ENCODE results near the gene DENND1A. TPM values are rescaled to one million over a fixed set of nuclear protein-coding genes. Genes with fewer than 3 reads are reported as not detected.

The DENND1A gene
- total and polyA plus RNA-seq, 2 of the 13 experiments (the other 11 are each of a cell fraction or from before 2014, with no cell fraction given), result 14.8 to 30.1 TPM

DNA sequence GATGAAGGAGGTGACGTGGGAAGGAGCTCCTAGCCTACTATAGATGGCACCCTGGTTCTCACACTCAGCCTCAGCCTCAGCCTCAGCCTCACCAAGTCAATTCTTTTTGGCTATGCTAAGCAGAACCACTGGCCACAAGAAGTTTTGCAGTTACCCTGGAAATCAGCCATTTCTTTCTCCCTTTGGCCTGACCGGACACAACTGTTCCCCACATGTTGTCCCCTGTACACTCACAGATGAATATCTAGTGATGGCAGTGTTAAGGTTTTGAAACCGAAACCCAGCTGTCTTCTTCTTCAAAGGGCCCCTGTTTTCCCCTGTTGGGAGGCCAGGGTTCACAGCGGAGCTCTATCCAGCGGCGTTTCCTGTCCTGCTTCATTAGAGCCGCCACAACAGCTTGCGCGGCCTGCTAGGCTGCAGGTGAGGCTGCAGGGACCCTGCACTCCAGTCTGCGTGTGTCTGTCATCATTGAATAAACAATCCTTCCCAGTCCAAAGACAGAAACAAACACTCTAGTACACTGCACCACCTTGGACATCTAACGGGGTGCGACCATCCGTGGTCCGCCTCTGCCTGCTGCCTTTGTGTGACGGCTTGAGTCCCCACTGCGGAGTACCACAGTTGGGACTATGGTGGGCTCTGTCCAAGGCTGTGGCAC, 250.5 kb downstream of the DENND1A start (continued):
- TF ChIP-seq KDM3A (CRISPR knock-in tag; IDR thresholded peaks at IDR 0.05; ENCODE audit: low read depth) (no peak), SETDB1 (CRISPR knock-in tag; IDR thresholded peaks at IDR 0.05; ENCODE audit: borderline replicate concordance) (no peak), SP4 (CRISPR knock-in tag; IDR thresholded peaks at IDR 0.05) (no peak; the same call in 1 of the 2 replicates), NBN (conservative IDR thresholded peaks at IDR 0.05) (no peak), TRIM24 (CRISPR knock-in tag; IDR thresholded peaks at IDR 0.05) (no peak), ZNF12 (CRISPR knock-in tag; IDR thresholded peaks at IDR 0.05) (no peak), GFI1 (CRISPR knock-in tag; IDR thresholded peaks at IDR 0.05; ENCODE audit: borderline replicate concordance) (peak; percentile 53), ZNF260 (CRISPR knock-in tag; IDR thresholded peaks at IDR 0.05; ENCODE audit: borderline replicate concordance, low read depth) (no peak), RFX1 (IDR thresholded peaks at IDR 0.05) (no peak), RNF2 (conservative IDR thresholded peaks at IDR 0.05; ENCODE audit: low read depth) (no peak), FOSL2 (CRISPR knock-in tag; IDR thresholded peaks at IDR 0.05) (peak; percentile 48), BRD4 (CRISPR knock-in tag; IDR thresholded peaks at IDR 0.05) (no peak), ZNF839 (CRISPR knock-in tag; IDR thresholded peaks at IDR 0.05; ENCODE audit: borderline replicate concordance) (no peak), ZFP37 (CRISPR knock-in tag; IDR thresholded peaks at IDR 0.05; ENCODE audit: borderline replicate concordance) (no peak), SNAPC2 (CRISPR knock-in tag; IDR thresholded peaks at IDR 0.05) (no peak), ZNF264 (CRISPR knock-in tag; IDR thresholded peaks at IDR 0.05) (peak; percentile 27; the same call in 1 of the 2 replicates)
- TF ChIP-seq, protein P1, sequence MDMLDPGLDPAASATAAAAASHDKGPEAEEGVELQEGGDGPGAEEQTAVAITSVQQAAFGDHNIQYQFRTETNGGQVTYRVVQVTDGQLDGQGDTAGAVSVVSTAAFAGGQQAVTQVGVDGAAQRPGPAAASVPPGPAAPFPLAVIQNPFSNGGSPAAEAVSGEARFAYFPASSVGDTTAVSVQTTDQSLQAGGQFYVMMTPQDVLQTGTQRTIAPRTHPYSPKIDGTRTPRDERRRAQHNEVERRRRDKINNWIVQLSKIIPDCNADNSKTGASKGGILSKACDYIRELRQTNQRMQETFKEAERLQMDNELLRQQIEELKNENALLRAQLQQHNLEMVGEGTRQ (IDR thresholded peaks at IDR 0.05; ENCODE audit: low read depth, low read length), result no peak
- TF ChIP-seq, protein P1 (CRISPR knock-in tag; IDR thresholded peaks at IDR 0.05; ENCODE audit: borderline replicate concordance), result no peak
- TF ChIP-seq, protein P2, sequence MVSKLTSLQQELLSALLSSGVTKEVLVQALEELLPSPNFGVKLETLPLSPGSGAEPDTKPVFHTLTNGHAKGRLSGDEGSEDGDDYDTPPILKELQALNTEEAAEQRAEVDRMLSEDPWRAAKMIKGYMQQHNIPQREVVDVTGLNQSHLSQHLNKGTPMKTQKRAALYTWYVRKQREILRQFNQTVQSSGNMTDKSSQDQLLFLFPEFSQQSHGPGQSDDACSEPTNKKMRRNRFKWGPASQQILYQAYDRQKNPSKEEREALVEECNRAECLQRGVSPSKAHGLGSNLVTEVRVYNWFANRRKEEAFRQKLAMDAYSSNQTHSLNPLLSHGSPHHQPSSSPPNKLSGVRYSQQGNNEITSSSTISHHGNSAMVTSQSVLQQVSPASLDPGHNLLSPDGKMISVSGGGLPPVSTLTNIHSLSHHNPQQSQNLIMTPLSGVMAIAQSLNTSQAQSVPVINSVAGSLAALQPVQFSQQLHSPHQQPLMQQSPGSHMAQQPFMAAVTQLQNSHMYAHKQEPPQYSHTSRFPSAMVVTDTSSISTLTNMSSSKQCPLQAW (CRISPR knock-in tag; IDR thresholded peaks at IDR 0.05), result peak; percentile 67
- TF ChIP-seq, protein P3, sequence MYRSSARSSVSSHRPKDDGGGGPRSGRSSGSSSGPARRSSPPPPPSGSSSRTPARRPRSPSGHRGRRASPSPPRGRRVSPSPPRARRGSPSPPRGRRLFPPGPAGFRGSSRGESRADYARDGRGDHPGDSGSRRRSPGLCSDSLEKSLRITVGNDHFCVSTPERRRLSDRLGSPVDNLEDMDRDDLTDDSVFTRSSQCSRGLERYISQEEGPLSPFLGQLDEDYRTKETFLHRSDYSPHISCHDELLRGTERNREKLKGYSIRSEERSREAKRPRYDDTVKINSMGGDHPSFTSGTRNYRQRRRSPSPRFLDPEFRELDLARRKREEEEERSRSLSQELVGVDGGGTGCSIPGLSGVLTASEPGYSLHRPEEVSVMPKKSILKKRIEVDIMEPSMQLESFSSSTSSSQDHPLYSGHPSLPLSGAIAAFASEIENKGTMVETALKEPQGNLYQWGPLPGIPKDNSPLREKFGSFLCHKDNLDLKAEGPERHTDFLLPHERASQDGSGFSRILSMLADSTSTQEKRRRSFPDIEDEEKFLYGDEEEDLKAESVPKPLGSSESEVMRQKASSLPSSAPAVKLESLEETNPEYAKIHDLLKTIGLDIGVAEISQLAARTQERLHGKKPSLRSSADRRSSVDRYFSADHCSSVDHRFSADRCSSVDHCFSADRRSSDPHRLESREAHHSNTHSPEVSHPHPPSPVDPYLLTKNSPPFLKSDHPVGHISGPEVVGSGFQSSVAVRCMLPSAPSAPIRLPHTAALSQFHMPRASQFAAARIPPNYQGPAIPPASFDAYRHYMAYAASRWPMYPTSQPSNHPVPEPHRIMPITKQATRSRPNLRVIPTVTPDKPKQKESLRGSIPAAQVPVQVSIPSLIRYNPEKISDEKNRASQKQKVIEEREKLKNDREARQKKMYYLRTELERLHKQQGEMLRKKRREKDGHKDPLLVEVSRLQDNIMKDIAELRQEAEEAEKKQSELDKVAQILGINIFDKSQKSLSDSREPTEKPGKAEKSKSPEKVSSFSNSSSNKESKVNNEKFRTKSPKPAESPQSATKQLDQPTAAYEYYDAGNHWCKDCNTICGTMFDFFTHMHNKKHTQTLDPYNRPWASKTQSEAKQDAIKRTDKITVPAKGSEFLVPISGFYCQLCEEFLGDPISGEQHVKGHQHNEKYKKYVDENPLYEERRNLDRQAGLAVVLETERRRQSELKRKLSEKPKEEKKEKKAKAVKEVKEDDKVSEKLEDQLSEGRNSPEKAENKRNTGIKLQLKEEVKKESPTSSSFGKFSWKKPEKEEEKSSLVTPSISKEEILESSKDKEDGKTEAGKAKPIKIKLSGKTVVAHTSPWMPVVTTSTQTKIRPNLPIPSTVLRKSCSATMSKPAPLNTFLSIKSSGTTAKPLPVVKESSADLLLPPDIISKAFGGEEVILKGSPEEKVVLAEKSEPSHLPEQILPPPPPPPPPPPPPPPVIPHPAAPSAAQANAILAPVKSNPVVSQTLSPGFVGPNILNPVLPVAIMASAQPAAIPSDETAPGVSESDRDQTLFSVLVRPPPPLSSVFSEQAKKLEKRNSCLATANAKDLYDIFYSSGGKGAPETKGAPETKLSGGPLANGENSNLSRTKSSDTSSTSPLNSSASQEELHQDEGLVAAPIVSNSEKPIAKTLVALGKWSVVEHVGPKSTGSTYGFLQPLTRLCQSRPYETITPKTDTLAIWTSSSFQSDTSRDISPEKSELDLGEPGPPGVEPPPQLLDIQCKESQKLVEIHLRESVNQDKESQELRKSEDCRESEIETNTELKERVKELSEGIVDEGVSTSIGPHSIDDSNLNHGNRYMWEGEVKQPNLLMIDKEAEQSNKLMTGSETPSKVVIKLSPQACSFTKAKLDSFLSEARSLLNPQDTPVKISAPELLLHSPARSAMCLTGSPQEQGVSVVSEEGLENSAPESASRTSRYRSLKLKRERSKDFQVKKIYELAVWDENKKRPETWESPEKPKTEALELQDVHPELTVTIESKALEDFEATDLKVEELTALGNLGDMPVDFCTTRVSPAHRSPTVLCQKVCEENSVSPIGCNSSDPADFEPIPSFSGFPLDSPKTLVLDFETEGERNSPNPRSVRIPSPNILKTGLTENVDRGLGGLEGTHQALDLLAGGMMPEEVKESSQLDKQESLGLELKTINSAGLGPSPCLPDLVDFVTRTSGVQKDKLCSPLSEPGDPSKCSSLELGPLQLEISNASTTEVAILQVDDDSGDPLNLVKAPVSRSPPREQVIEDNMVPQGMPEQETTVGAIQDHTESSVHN (CRISPR knock-in tag; IDR thresholded peaks at IDR 0.05), result no peak
